GM06990 (cell line): ENCODE measurements around the gene STARD13.
A peak's percentile ranks its signal among the peaks of the same experiment; 100 is the strongest.

Source experiments
- DNase-seq: peaks from one replicate; pipeline ENCODE4 v3.0.0-alpha.2; 2011; ENCODE audit not compliant: insufficient read length; ENCODE audit errors: extremely low read depth
- H3K27me3 ChIP-seq: replicated peaks from 2 replicates; pipeline ENCODE4 v1.6.0; 2011; ENCODE audit warnings: low read length; ENCODE audit not compliant: control insufficient read depth, insufficient read depth
- H3K36me3 ChIP-seq: 2 replicates; pipeline ENCODE4 v1.5.1; 2011; ENCODE audit warnings: low read length; ENCODE audit not compliant: control insufficient read depth, insufficient read depth
- H3K4me3 ChIP-seq: replicated peaks from 2 replicates; pipeline ENCODE4 v1.5.1; 2011; ENCODE audit warnings: low read depth, mild to moderate bottlenecking, control low read depth, low read length
- TF ChIP-seq, protein P1 (sequence below): IDR thresholded peaks from 2 replicates; pipeline ENCODE4 v1.5.1; 2011; ENCODE audit warnings: low read length, control low read depth, mild to moderate bottlenecking, inconsistent platforms; ENCODE audit not compliant: insufficient read depth, poor library complexity, severe bottlenecking

STARD13 gene

DNA sequence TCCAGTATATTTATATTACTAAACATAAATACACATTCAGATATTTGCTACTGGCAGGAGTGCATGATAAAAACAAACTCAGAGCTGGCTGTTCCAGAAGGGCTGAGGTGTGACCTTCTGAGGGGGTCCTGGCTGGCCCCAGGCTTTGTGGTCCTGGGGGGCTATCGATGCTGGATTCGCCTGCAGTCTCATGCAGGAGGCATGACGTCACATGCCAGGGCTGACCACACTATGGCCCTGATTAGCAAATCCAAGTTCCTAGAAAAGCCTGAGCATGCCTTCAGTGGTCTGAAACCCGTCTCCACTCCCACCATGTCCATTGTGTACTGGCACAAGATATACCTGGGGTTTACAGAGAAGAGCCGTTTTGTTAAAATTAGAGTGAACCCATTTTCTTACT, 171.4 kb downstream of the STARD13 start:
- no peak overlapping the region for H3K4me3 ChIP-seq
- no peak for DNase-seq
- TF ChIP-seq, protein P1, sequence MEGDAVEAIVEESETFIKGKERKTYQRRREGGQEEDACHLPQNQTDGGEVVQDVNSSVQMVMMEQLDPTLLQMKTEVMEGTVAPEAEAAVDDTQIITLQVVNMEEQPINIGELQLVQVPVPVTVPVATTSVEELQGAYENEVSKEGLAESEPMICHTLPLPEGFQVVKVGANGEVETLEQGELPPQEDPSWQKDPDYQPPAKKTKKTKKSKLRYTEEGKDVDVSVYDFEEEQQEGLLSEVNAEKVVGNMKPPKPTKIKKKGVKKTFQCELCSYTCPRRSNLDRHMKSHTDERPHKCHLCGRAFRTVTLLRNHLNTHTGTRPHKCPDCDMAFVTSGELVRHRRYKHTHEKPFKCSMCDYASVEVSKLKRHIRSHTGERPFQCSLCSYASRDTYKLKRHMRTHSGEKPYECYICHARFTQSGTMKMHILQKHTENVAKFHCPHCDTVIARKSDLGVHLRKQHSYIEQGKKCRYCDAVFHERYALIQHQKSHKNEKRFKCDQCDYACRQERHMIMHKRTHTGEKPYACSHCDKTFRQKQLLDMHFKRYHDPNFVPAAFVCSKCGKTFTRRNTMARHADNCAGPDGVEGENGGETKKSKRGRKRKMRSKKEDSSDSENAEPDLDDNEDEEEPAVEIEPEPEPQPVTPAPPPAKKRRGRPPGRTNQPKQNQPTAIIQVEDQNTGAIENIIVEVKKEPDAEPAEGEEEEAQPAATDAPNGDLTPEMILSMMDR: no peak
- peaks cover 2% of the 10 kb centered on the region for H3K36me3 ChIP-seq
- no peaks in the 10 kb centered on the region for H3K27me3 ChIP-seq

DNA sequence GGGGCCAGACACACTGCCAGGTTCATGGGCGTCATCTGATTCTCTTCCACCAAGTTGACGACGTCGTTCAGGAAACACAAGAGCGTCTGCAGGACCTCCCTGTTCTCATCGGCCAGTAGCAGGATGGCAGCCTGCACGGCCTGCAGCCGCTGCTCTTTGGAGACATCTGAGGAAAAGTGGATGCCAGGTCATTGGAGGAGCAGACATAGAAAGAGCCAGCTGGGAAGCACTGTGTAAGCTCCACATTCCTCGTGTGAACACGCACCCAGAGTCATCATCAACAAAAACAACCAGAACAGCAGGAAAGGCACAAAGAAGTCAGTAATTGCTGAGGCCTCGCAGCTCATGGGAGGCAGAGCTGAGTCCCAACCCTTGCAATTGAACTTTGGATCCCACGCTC, 172.8 kb downstream of the STARD13 start:
- DNase-seq: no peak
- no peaks in the 10 kb centered on the region for H3K27me3 ChIP-seq
- TF ChIP-seq, protein P1: no peak
- H3K4me3 ChIP-seq: no peak overlapping the region
- H3K36me3 ChIP-seq: peaks cover 2% of the 10 kb centered on the region

DNA sequence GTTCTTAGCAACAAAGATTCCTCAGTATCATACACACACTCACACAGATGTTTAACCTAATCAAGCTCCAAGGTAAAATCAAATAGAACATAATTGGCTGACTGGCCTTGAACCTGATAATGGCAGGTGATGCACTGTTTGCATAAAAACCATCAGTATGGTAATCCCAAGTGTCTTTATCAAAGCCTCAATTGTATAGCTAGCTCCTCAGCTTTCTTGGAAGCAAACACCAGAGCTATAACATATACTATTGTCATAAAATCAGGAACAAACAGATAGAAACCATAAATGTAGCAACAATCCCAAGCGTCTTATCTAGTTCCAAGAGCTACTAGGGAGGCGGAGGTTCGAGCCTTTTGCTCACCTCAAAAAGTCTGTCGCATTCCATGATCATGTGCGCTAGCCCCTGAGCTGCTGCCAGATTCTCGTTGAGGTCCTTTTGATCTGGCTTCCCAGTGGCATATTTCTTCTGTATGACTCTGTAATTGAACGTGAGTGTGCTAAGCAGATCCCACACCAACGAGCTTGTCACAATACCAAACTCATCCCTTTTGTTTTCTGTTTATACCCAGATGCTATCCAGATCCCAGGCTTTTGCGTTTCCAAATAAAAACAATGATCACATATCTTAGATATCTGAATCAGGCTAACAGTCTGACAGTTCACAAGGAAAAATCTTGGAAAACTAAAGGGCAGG, 174.0 kb downstream of the STARD13 start:
- TF ChIP-seq, protein P1: no peak
- no peak for DNase-seq
- Histone ChIP-seq H3K27me3 (no peaks in the 10 kb centered on the region), H3K4me3 (no peak overlapping the region), H3K36me3 (peaks cover 3% of the 10 kb centered on the region)

DNA sequence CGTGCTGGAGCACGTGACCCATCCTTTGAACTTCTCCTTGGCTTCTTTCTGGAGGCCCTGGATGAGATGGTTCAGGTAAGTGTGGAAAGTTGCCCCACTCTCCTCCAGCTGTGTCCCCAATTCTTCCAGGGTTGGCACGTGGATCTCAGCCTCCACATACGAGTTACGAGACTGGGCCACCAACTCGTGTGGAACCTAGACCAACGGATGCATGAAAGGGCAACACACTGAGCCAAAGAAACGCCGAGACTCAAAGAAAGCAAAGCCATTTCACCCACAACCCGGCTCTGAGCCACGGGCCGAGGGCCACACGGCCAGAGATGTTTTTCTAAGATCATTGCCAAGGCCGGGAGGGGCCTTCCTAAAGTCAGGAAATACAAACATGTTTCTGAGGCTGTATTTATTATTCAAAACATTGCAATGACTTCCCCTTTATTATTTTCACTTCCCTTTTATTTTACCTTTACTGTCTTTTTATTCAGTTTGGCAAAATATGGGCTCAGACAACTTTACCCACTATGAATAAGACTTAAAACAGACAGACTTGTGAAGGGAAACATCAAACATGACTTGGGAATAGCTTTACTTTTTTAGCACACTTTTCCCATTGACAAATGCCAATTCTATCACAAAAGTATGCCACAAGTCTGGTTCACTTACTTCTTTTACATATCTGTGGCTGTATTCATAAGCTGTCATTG, 174.7 kb downstream of the STARD13 start:
- H3K4me3 ChIP-seq: no peak overlapping the region
- peak; percentile 71 for DNase-seq
- TF ChIP-seq, protein P1: no peak
- H3K36me3 ChIP-seq: peaks cover 3% of the 10 kb centered on the region
- H3K27me3 ChIP-seq: no peaks in the 10 kb centered on the region

DNA sequence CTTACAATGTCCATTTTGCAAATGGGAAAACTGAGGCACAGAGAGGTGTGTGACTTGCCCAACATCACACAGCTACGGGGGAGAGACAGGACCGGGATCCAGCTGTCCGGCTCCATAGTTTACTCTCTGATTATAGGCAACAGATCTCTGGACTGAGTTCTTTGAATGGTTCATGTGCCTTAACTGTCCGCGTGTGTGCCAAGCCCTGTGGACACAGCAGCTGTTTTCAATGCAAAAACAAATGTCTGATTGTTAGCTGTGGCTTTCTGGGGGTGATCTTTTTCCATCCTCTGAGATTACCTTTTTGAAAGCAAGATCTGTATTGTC, 175.2 kb downstream of the STARD13 start:
- Histone ChIP-seq H3K4me3 (no peak overlapping the region), H3K36me3 (peaks cover 3% of the 10 kb centered on the region), H3K27me3 (no peaks in the 10 kb centered on the region)
- TF ChIP-seq, protein P1: no peak
- no peak for DNase-seq
